K562 (cell line): ENCODE results near the gene NKG7. TPM values are rescaled to one million over a fixed set of nuclear protein-coding genes. Genes with fewer than 3 reads are reported as not detected.

Experiments used
- ADNP ChIP-seq: fragments of 200-800 bp; sonication (Bioruptor generic); IDR thresholded peaks from 2 replicates; pipeline ENCODE4 v1.6.1; 2016; ENCODE audit warnings: missing genetic modification characterization, missing compliant biosample characterization
- ARID3B ChIP-seq: fragments of 250-450 bp; sonication (Bioruptor Pico); IDR thresholded peaks from 2 replicates; pipeline ENCODE4 v1.4.0; 2020; ENCODE audit warnings: borderline replicate concordance
- ASH1L ChIP-seq: fragments of 450-650 bp; IDR thresholded peaks from 2 replicates; pipeline ENCODE4 v1.6.1; 2018; ENCODE audit warnings: borderline replicate concordance, mild to moderate bottlenecking, low read depth; ENCODE audit not compliant: partially characterized antibody
- CGGBP1 ChIP-seq: fragments of 250-450 bp; sonication (Bioruptor Pico); IDR thresholded peaks from 2 replicates; pipeline ENCODE4 v1.9.0; 2021; ENCODE audit warnings: mild to moderate bottlenecking
- CREB3L1 ChIP-seq: fragments of 450-650 bp; IDR thresholded peaks from 2 replicates; pipeline ENCODE4 v1.6.1; 2014; ENCODE audit warnings: low read depth, mild to moderate bottlenecking, moderate library complexity, borderline replicate concordance
- KDM5B ChIP-seq: fragments of 200-600 bp; sonication (generic); IDR thresholded peaks from 2 replicates; pipeline ENCODE4 v1.6.1; 2012; ENCODE audit warnings: low read depth, mild to moderate bottlenecking, moderate library complexity, low read length, control low read depth, inconsistent platforms; ENCODE audit not compliant: insufficient replicate concordance
- MAFF ChIP-seq: IDR thresholded peaks from 2 replicates; pipeline ENCODE4 v1.6.1; 2012; ENCODE audit warnings: low read length, improper control_type of control experiment
- MAZ ChIP-seq, 2 experiments: fragments of 450-650 bp in 1 of 2; sonication (generic) in 1 of 2; formaldehyde crosslinking; IDR thresholded peaks in 1 of 2; conservative IDR thresholded peaks in 1 of 2; 2 replicates each; pipeline versions ENCODE4 v1.4.0 to v1.5.0; 2020; ENCODE audit warnings: mild to moderate bottlenecking in 1 of 2, missing genetic modification reagents in 1 of 2
- MBD2 ChIP-seq: sonication (generic); IDR thresholded peaks from 2 replicates; pipeline ENCODE4 v1.6.1; 2016; ENCODE audit warnings: low read depth, borderline replicate concordance
- MEF2A ChIP-seq: IDR thresholded peaks from 2 replicates; pipeline ENCODE4 v1.6.1; 2011; ENCODE audit warnings: low read depth, mild to moderate bottlenecking, low read length, moderate library complexity; ENCODE audit not compliant: control insufficient read depth
- MTA1 ChIP-seq: fragments of 450-650 bp; IDR thresholded peaks from 2 replicates; pipeline ENCODE4 v1.6.1; 2017; ENCODE audit warnings: borderline replicate concordance
- MTA3 ChIP-seq: fragments of 450-650 bp; formaldehyde crosslinking; IDR thresholded peaks from 2 replicates; pipeline ENCODE4 v1.6.1; 2017; ENCODE audit warnings: mild to moderate bottlenecking, borderline replicate concordance
- NCOA4 ChIP-seq: fragments of 450-650 bp; IDR thresholded peaks from 2 replicates; pipeline ENCODE4 v1.6.1; 2018; ENCODE audit warnings: mild to moderate bottlenecking; ENCODE audit not compliant: partially characterized antibody
- PCBP2 ChIP-seq: fragments of 200-400 bp; formaldehyde crosslinking; IDR thresholded peaks from 2 replicates; pipeline ENCODE4 v1.6.1; 2018; ENCODE audit warnings: low read length, low read depth, mild to moderate bottlenecking, moderate library complexity; ENCODE audit not compliant: poor library complexity, severe bottlenecking
- PHB2 ChIP-seq: fragments of 450-650 bp; IDR thresholded peaks from 2 replicates; pipeline ENCODE4 v1.6.1; 2017; ENCODE audit warnings: low read depth
- RBM25 ChIP-seq: fragments of 200-400 bp; formaldehyde crosslinking; IDR thresholded peaks from 2 replicates; pipeline ENCODE4 v1.6.1; 2018; ENCODE audit warnings: low read length, low read depth, moderate library complexity; ENCODE audit not compliant: severe bottlenecking
- SPI1 ChIP-seq: IDR thresholded peaks from 2 replicates; pipeline ENCODE4 v1.6.1; 2011; ENCODE audit warnings: low read depth, low read length, control low read depth, borderline replicate concordance
- TAF7 ChIP-seq: fragments of 450-650 bp; IDR thresholded peaks from 2 replicates; pipeline ENCODE4 v1.6.1; 2016; ENCODE audit warnings: missing genetic modification characterization, missing compliant biosample characterization
- ZBTB33 ChIP-seq: sonication (generic); formaldehyde crosslinking; IDR thresholded peaks from 2 replicates; pipeline ENCODE4 v1.8.1; 2023; ENCODE audit warnings: mild to moderate bottlenecking, missing genetic modification reagents
- ZNF124 ChIP-seq: sonication (generic); formaldehyde crosslinking; IDR thresholded peaks from 2 replicates; pipeline ENCODE4 v1.8.1; 2022; ENCODE audit warnings: missing genetic modification reagents
- ZNF431 ChIP-seq: sonication (generic); formaldehyde crosslinking; IDR thresholded peaks from 2 replicates; pipeline ENCODE4 v1.8.0; 2022; ENCODE audit warnings: mild to moderate bottlenecking, missing genetic modification reagents
- ZNF561 ChIP-seq: fragments of 450-650 bp; formaldehyde crosslinking; conservative IDR thresholded peaks from 2 replicates; pipeline ENCODE4 v1.4.0; 2020; ENCODE audit warnings: mild to moderate bottlenecking, moderate library complexity
- ZSCAN29 ChIP-seq: fragments of 450-650 bp; IDR thresholded peaks from 2 replicates; pipeline ENCODE4 v1.6.1; 2017
- polyA plus RNA-seq, 8 experiments: library from polyadenylated mRNA; depleted of rRNA in 4 of 8; stranded (reverse) in 5 of 8; unstranded in 3 of 8; fragments of >200 nt; fragmentation: Nextera tagmentation in 2 of 8; fragmentation: Illumina TruSeq in 1 of 8; extraction: Ambion mirVana in 2 of 8; extraction: Trizol in 1 of 8; gene quantifications; 2 replicates each; pipeline versions ENCODE4 v1.2.1 to v1.2.3, GENCODE V29; 2011 to 2014; ENCODE audit warnings: inconsistent platforms in 1 of 8, missing spikeins in 1 of 8
- total RNA-seq, 7 experiments: library from RNA; depleted of rRNA in 6 of 7; stranded (reverse); fragments of >200 nt in 6 of 7; fragmentation: Illumina TruSeq in 2 of 7; extraction: Trizol in 2 of 7; gene quantifications; 2 replicates each; pipeline versions ENCODE4 v1.2.1 to v1.2.3, GENCODE V29; 2011 to 2021; ENCODE audit warnings: low replicate concordance in 1 of 7

The NKG7 gene
- total and polyA plus RNA-seq, 9 of the 15 experiments (the other 6 are each of a cell fraction or from before 2014, with no cell fraction given) = 0.30 to 0.70 (median 0.51) TPM; not detected in 2

- TF ChIP-seq KDM5B = peak; percentile 17
- no peak for TF ChIP-seq CREB3L1
- no peak for TF ChIP-seq ARID3B (CRISPR knock-in tag)
- no peak for TF ChIP-seq SPI1
- TF ChIP-seq RBM25 = no peak
- 0 out of 2 replicates have a peak, but pooled peaks have one; percentile 8 for TF ChIP-seq ZBTB33 (CRISPR knock-in tag)
- no peak for TF ChIP-seq TAF7 (tag)
- no peak for TF ChIP-seq MTA3
- TF ChIP-seq PHB2 = no peak
- no peak for TF ChIP-seq ZNF431 (CRISPR knock-in tag)
- TF ChIP-seq ZNF561 (CRISPR knock-in tag) = no peak
- no peak for TF ChIP-seq CGGBP1 (CRISPR knock-in tag)
- no peak for TF ChIP-seq MBD2
- no peak for TF ChIP-seq MEF2A
- TF ChIP-seq ASH1L = no peak
- TF ChIP-seq MAZ (CRISPR knock-in tag; conservative IDR thresholded peaks at IDR 0.05 in 1 of 2, IDR thresholded peaks at IDR 0.05 in 1 of 2) = no peak
- TF ChIP-seq MTA1 = no peak
- TF ChIP-seq ZNF124 (CRISPR knock-in tag) = 0 out of 2 replicates have a peak, but pooled peaks have one; percentile 76
- TF ChIP-seq ADNP (tag) = no peak
- TF ChIP-seq PCBP2 = no peak
- TF ChIP-seq MAFF = no peak
- no peak for TF ChIP-seq ZSCAN29
- TF ChIP-seq NCOA4 = no peak
These were observed 3.8 kb downstream of the NKG7 start, which contains the start of gene CLDND2 (continued) for GRCh38 chr19:51368366-51369282.
